Measurements from ENCODE around the gene ATRNL1. TPM values are rescaled to one million over a fixed set of nuclear protein-coding genes. Genes with fewer than 3 reads are reported as not detected.
"Not testable (repeated sequence)": the region's sequence is repeated elsewhere in the genome, so short reads cannot be mapped to it uniquely, and the experiment has no call there.

The ATRNL1 gene
- total RNA-seq, 1 donor from 2014 or later = 1.6 TPM

DNA sequence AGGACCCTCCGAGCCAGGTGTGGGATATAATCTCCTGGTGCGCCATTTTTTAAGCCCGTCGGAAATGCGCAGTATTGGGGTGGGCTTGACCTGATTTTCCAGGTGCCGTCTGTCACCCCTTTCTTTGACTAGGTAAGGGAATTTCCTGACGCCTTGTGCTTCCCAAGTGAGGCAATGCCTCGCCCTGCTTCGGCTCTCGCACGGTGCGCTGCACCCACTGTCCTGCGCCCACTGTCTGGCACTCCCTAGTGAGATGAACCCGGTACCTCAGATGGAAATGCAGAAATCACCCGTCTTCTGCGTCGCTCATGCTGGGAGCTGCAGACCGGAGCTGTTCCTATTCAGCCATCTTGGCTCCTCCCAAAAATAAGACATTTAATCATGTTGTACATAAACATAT, 443.2 kb downstream of the ATRNL1 start:
- intact Hi-C loops (cut with micrococcal nuclease); ATAC-seq; DNase-seq: not testable (repeated sequence)

DNA sequence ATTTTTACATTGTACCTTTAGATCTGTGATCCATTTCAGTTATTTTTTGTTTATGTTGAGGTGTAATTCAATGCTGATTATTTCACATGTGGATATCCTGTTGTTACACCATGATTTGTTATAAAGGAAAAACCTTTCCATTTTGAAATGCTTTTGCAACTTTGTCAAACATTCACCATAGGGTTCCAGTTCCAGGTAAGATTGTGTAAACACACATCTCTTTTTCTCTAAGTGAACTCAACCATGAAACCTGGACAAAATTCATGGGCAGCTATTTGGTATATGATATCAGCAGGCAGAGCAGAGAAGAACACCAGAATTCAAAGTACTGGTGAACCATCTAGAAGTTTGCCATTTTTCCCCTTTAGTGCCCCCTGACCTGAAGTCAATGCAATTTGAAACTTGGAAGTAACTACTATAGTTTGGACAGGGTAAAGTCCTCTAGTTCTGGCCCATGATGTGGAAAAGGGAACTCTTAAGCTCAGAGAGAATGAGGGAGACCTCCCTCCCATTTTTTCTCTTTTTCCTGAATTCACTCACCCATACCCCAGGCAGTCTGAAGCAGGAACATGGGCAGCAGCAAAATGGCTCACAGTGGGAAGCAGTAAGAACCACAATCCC, 446.1 kb downstream of the ATRNL1 start:
- no peak for ATAC-seq
- no peak for DNase-seq
- intact Hi-C loops (cut with micrococcal nuclease) = no loop called here

DNA sequence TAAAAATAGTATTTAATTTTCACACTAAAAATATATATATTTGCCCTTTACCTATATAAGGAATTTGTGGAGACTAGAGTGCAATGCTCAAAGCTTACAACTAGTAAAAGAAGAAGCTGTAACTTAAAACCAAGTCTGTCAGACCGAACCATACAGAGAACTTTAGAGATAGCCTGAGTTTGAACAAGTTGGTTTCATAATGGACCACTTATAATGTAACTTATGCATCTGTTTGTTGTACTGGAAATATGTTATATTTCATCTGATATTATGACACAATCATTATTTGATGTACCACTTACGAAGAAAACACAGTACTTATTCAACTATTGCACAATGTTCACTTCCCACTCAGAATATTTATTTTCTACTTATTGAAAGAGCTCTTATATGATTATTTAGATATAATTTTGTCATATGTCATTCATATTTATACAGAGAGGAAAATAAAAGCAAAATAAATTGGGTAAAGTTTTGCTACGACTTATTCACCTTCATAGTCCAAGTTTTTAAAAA, 462.8 kb downstream of the ATRNL1 start:
- intact Hi-C loops (cut with micrococcal nuclease) = no loop called here
- no peak for DNase-seq
- ATAC-seq = no peak

DNA sequence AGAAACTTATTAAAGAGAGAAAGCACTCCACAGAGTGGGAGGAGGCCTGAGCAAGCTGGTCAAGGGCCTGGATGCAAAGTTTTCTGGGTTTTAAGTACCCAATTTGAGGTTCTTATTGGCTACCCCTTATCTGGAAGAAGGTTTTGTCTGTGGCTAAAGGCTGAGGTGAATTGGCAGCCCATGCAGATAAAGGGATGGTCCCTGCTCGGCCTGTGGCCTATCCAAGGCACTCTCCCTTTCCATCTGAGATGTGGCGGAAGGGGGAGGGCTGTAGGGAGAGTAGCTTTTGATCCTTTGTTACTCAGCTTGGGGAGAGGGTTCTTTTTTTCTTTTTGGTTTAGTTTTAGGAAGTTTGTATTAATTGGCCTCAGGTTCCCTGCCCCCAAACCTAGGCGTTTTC, 465.1 kb downstream of the ATRNL1 start:
- DNase-seq (no peak), ATAC-seq (no peak)
- intact Hi-C loops (cut with micrococcal nuclease) = no loop called here

DNA sequence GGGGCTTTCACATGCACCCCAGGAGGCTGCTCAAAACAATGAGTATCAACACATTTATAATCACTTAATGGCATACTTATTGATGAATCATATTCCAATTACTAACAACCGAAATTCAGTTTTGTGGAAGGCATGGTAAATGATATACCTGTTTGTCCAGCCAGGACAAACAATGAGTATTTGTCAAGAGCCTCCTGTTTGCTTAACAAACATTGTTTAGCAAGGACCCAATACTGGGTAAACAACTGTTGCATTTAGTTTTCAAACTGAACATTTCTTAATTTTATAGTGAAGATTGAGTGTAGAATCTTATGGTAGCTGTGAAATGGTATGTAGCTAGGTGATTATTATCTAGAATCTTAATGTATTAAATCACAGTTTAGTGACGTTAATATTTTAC, 473.7 kb downstream of the ATRNL1 start:
- intact Hi-C loops (cut with micrococcal nuclease) = no loop called here
- ATAC-seq (no peak), DNase-seq (no peak)

DNA sequence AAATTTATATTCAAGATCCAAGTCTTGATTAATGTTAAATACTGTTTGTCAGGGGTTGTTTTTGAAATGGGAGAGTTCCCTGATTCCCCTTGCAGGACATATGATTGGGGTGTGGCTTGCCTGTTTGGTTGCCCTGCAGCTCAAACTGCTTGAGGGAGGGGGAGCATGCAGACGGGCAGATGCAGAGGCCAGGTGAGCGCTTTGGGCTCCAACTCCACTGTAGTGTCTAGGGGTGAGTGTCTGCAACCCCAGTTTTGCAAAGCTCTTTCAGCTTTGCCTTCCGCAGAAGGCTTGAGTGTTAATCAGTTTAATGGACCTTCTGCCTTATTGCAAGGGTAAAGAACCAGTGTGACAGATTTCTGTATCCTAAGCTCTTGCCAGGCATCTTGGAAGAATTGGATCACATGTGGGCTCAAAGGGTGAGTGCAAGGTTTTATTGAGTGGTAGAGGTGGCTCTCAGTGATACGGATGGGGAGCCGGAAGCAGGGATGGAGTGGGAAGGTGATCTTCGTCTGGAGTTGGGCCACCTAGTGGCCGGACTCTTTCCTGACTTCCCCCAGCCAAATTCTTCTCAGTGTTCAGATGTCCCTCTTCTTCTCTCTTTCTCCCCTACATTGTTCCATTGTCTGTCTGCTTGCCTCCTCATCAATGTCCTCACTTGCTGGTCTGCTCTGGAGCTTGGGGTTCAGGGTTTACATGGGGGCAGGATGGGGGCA, 479.7 kb downstream of the ATRNL1 start:
- no peak for ATAC-seq
- no peak for DNase-seq
- intact Hi-C loops (cut with micrococcal nuclease) = no loop called here

DNA sequence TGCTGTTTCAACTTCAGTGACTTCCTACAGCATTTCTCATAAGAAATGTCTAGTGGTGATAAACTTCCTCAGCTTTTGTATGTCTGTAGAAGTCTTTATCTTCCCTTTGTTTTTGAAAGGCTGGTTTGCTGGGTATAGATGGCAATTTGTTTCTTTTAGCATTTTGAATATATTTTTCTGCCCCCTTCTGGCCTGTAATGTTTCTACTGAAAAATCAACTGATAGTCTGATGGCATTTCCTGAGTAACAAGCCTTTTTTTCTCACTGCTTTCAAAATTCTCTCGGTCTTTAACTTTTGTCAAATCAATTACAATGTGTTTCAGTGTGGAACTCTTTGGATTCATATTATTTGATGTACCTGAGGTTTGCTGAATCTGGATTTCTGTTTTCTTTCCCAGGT, 487.1 kb downstream of the ATRNL1 start:
- ATAC-seq (no peak), DNase-seq (no peak)
- intact Hi-C loops (cut with micrococcal nuclease) = no loop called here

DNA sequence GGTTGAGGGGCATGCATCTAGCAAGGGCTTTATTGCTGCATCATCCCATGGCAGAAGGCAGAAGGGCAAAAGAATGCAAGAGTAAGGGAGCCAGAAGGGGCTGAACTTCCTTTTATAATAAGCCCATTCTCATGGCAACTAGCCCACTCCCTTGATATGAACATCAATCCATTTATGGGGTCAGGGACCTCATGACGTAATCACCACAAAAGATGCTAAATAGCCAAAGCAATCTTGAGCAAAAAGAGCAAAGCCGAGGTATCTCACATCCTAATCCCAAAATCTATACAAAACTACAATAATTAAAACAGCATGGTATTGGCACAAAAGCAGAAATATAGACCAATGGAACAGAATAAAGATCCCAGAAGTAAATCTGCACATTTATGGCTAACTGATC, 499.9 kb downstream of the ATRNL1 start:
- DNase-seq = no peak
- no peak for ATAC-seq
- intact Hi-C loops (cut with micrococcal nuclease) = no loop called here

DNA sequence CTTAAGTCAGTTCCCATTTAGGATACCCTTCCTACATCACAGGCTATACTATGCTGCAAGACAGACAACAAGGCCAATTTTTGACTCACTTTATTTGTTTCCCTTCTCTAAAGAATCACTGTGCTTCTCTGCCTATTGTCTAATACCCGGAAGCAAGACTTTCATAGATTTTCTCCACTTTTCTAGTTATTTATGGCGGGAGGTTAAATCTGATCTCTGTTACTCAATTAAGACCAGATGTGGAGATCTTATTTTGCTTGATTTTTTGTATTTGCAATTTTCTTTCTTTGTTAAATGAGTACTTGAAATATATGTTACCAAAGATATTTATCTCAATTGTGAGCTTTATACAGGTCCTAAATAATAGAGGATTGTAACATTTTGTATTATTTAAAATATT, 511.5 kb downstream of the ATRNL1 start:
- intact Hi-C loops (cut with micrococcal nuclease) = no loop called here
- DNase-seq (no peak), ATAC-seq (no peak)

DNA sequence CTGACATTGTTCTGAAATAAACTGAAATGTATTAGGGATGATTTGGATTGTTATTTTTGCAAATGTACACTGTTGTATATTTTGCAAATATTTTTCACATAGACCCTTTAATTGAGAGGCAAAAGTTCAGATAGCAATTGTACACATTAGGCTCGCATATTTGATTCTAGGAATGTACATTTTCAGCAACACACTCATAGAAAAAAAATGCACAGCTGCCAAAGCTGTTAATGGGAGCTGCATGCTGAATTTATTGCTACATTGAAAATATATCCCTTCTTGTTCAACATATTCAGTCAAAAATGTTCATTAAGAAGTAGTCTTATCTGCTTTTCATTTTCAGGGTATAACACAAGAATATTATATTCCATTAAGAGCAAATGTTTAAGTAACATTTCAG, 512.9 kb downstream of the ATRNL1 start:
- no peak for ATAC-seq
- intact Hi-C loops (cut with micrococcal nuclease) = no loop called here
- no peak for DNase-seq

DNA sequence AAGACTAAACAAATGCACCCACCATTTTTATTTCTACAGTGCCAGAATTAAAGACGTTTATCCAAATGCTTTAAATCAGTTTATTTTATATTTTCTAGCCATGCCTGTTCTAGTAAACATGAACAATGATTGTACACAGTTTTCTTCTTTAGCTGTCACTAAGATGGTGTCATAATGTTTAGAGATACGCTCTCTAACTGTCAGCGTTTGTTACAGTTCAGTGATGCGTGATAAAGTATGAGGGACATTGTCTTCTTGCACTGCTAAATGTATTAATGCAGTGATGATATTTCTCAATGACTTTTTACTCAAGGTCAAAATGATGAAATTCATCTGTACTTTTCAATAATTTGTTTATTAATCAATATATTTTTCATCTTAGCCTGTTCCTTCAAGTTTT, 513.6 kb downstream of the ATRNL1 start:
- DNase-seq = no peak

DNA sequence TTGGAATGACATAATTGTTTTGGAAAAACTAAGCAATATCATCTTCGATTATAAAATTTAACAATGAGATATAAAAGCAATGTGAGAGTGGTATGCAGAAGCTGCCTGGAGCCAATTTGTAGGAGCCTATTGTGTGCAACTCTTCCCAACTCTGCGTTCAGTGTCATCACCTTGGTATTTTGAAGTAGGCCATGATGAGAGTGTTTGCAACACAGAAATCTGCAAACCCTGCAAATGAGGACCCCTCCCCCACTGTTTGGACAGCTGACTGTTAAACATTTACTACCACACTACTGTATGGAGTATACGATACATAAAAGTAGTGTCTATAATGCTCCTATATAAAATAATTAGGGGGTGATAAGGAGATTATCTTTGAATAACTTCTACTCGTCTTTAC, 531.3 kb downstream of the ATRNL1 start:
- no peak for DNase-seq
- intact Hi-C loops (cut with micrococcal nuclease) = no loop called here
- ATAC-seq = no peak

More for the DNA sequence above, 513.6 kb downstream of the ATRNL1 start:
- no peak for ATAC-seq
- intact Hi-C loops (cut with micrococcal nuclease) = no loop called here

DNA sequence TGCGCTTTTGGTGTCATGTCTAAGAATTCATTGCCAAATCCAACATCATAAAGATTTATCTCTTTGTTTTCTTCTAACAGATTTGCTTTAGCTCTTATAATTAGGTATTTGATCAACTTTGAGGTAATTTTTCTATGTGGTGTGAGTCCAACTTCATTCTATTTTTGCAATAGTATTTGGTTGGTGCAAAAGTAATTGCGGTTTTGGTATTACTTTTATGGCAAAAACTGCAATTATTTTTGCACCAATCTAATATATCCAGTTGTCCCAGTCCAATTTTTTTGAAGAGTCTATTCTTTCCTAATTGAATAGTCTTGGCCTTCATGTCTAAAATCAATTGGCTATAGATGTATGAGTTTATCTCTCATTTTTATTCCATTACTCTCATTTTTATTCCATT, 535.5 kb downstream of the ATRNL1 start:
- intact Hi-C loops (cut with micrococcal nuclease) = no loop called here
- DNase-seq = no peak
- no peak for ATAC-seq

DNA sequence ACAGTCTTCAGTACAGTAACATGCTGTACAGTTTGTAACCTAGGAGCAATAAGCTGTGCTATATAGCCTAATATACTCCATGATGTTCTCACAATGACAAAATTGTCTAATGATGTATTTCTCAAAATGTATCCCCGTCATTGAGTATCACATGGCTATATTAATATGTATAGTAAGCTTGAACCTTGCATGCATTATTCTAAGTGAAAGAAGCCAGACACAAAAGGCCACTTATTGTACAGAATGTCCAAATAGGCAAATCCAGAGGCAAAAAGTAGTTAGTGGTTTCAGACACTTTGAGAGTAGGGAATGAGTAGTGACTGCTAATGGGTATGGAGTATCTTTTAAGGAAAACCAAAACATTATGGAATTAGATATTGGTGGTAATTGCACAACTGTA, 545.1 kb downstream of the ATRNL1 start:
- ATAC-seq = no peak
- intact Hi-C loops (cut with micrococcal nuclease) = no loop called here
- DNase-seq = no peak

DNA sequence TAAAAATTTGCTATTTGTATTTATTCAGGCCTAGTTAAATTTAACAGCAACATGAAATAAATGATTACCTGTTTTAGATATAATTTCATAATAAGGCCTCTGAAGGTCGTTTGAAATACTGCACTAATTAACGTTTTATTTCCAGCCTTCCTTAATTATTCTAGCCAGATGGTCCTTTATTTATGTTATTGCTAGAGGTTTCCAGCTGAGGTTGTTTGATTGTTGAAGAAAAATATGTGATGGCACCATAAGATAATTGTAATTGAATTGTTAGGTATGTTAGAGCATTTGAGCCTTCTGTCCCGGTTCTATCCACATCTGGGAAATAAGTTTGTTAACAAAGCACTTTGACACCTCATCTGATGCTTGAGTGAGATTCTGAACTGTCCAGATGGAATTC, 556.1 kb downstream of the ATRNL1 start:
- ATAC-seq (no peak), DNase-seq (no peak)
- intact Hi-C loops (cut with micrococcal nuclease) = no loop called here

DNA sequence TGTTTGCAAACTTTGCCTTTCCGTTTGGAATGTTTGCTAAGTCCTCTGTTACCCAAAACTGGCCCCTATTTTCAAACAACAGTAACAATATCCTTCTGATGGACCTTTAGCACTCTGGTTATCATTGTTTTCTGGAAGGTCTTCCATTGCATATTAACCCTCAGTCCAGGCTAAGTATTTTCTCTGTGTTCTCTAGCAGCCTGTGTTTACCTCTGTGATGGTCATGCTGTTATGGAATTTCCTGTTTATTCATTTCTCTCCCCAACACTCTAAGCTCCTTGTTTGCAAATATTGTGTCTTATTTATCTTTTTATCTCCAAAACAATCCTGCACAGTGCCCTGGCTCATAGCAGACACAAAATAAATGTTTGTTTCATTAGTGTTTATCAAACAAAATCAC, 560.3 kb downstream of the ATRNL1 start:
- intact Hi-C loops (cut with micrococcal nuclease) = no loop called here

DNA sequence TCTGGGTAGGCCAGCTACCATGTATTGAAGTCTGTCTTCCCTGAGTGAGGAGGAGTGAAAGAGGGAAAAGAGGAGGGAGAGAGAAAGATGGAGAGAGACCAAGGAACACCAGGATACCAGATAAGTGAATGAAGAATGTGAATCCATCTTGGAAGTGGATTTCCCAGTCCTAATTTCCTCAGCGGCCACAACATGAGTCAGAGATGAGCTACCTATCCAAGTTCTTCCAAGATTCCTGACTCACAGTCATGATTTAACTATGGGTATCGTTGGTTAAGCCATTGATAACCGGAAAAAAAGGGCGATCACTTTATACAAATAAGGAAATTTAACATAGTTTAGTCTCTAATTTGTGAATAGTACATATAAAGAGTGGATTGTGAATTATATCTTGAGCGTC, 561.8 kb downstream of the ATRNL1 start:
- no peak for DNase-seq
- intact Hi-C loops (cut with micrococcal nuclease) = no loop called here
- no peak for ATAC-seq

More for the DNA sequence above, 560.3 kb downstream of the ATRNL1 start:
- ATAC-seq (no peak), DNase-seq (no peak)

DNA sequence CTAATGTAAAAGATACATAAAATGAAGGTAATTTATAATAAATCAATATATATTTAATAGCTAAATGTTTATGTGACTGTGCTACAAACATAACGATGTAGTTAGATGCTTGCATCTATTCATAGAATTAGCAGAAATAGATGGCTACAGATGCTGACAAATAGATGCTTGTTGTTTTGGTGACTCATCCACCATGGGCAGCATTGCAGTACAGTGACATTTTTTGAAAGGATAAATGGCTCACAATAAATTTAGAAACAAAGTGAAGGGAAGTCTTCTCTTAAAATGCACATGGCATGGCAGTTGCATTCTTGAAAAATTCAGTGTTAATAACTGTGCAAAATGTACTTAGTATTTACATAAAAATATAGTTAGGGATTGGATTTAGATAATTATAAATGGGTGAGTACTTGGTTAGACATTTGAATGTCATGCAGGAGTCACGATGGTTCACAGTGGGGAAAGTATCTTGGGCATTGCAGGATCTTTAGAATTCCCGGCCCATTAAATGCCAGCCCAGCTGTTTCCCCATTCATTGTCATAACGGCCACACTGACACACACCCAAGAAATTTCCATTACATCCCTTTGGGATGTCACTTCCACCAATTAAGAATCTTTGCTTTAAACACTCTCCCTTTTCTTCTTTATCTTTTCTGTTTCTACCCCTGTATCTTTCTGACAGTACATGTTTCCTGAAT, 564.1 kb downstream of the ATRNL1 start:
- intact Hi-C loops (cut with micrococcal nuclease) = no loop called here
- no peak for ATAC-seq
- DNase-seq = no peak

DNA sequence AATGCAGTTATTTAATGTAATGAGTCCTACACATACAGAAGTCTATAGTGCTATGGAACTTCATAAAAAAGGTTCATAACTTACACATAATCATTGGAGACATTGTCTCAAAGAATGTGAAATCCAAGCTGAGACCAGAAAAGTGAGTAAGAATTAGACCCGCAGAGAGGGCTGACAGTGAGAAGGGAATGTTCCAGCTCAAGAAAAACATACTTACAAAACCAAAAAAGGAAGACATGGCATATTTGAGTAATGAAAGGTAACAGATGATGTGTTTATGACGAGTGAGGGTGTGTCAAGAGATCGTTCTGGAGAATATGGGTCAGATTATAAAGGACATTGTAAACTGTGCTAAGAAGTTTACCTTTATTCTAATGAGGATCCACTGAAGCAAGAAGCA, 566.5 kb downstream of the ATRNL1 start:
- no peak for DNase-seq
- no peak for ATAC-seq
- intact Hi-C loops (cut with micrococcal nuclease) = no loop called here

DNA sequence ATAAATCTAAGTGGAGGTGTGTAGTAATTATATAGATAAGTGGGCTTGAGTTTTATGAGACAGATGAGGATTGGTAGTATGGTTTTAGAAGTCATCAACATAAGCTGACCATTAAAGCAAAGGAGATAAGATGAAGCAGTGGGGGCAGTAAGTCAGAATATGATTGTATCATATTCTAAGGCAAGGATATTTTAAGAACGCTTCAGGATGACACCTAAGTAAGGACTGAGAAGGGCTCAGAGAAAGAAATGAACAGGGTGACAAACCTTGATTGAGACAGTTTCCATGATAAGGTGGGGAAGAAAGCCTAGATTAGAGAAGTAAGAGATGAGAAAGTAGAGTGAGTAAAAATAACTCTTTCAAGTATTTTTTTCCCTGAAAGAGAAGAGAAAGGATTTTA, 567.2 kb downstream of the ATRNL1 start:
- DNase-seq = no peak
- no peak for ATAC-seq
- intact Hi-C loops (cut with micrococcal nuclease) = no loop called here

DNA sequence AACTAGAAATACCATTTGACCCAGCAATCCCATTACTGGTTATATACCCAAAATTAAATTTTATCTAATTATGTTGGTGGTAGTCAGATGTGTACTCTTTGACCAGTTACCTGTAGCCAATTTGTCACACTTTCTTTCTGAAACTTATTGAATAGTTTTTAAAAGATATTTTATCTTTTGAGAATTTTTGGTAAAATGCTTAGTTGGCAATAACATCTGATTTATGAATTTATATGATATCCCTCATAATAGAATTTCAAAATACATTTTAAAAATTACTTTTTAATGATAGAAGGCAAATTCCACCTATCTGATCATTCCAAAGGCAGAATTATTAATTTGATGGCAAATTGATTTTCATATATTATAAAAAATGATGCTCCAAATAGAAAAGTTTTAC, 569.3 kb downstream of the ATRNL1 start:
- ATAC-seq (no peak), DNase-seq (no peak)
- intact Hi-C loops (cut with micrococcal nuclease) = no loop called here

All from left ventricle myocardium superior (tissue), 1 donor.